GM21367 (cell line): Measurements from ENCODE around the gene THOC6.

Experiments
- ATAC-seq: cut with Tn5 transposase; IDR thresholded peaks from one replicate; pipeline ENCODE4 v1.9.1; 2021; ENCODE audit not compliant: unreplicated experiment

Gene THOC6

DNA sequence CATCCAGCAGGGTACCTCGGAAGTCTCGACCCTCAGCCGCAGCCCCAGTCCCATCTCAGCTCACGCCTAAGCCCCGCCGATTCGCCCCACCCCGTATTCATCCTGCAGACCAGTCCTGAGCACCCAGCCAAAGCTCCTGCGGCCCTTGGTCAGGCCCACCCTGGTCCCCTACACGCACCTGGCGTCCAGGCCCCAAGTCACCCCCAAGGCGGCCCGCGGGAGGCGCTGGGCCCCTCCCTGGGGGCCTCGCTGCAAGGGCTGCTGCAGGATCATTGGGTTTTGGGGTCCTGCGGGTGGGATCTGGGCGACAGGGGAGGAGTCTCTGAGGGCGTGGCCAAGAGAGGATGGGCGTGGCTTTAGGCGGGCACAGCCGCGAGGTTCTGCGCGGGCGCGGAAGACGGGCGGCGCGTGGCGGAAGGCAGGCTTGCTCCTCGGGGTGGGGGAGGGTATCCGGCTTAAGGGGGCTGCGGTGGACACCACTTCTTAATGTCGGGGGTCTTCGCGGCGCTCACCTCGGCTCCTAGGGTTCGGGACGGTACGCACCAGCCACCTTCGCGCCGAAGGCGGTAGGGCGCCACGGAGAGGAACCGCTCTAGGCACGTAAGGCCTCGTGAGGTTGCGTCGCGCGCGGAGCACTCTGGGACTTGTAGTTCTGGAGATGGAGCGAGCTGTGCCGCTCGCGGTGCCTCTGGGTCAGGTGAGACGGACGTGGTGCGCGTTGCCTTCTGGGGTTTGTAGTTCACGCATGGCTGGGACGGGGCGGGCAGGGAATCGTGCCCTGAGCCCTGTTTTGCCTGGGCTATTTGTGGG, at the start of gene THOC6, which contains the start of gene HCFC1R1:
THOC6 (plus strand) TSS at position 367 of the 810 bp plus-strand sequence; CDS start at position 659, 292 bp downstream.
HCFC1R1 (minus strand) TSS at position 274 of the 810 bp plus-strand sequence; CDS start at position 273, 1 bp downstream.
- peak; percentile 61 for ATAC-seq

DNA sequence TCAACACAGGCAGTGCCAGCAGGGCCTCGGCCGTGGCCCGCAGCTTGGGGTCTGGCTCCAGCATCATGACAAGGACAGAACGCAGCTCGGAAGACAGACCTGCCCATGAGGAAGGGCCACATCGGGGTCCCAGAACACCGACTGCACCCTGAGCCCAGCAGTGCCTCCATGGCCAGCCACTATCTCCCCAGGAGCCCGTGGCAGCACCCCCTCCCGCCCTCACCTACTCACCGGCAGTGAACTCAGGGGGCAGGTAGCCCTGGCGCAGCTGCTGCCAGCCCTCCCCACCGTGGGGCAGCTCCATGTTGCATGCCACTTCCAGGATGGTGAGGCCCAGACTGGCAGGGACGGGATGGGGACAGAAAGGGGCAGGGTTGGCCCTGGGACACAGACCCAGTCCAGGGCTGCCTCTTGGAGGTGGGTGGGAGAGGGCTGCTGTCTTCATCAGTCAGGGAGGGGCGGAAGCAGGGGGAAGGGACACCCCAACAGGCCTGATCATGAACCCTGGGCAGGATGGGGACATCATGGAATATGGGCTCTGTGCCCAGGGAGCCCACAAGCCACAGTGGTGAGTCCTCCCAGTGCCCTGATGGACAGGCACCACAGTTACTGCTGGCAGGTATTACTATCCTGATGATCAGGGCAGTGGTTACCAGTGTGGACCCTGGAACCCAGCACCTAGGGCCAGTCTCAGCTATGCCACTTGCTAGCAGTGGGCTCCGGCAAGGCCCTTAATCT, 49.3 kb upstream of the THOC6 start:
- ATAC-seq = no peak

DNA sequence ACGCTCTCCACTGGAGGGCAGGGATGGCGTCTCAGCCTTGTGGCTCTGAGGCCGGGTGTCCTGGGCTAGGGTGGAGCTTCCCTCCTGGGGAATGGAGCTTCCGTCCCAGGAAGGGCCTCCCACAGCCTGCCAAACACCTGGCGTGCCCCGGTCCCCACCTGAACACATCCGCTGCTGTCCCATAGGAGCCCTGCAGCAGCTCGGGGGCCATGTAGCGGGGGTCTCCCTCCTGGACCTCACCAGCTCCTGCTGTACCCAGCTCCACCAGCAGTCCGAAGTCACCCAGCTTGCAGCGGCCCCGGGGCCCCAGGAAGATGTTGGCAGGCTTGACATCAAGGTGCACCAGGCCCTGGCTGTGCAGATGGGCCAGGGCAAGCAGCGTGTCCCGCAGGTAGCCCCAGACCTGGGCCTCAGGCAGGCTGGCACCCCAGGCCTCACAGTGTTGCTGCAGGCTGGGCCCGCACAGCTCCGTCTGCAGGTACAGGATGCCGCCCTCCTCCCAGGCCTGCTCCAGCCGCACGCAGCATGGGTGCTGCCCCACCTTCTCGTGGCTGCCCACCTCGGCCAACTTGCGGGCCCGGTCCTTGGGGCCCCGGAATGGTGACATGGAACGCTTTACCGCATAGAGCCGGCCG, 48.6 kb upstream of the THOC6 start:
- ATAC-seq = no peak

DNA sequence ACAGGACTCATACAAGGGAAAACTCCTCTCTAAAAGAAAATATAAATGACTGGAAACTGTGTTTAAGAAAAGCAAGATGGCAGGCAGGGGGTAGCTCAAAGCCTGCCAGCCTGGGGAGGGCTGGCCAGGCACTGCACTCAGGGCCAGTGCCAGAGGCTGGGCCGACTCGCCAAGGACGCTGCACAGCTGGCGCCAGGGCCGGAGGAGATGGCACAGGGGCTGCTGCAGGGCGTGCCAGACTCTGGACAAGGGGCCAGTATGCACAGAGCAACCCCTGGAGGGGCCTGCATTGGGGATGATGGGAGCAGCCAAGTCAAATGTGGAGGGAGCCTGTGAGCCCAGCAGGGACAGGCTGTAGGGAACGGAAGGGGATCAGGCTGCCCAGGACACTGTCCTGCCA, 47.6 kb upstream of the THOC6 start:
- ATAC-seq = no peak

DNA sequence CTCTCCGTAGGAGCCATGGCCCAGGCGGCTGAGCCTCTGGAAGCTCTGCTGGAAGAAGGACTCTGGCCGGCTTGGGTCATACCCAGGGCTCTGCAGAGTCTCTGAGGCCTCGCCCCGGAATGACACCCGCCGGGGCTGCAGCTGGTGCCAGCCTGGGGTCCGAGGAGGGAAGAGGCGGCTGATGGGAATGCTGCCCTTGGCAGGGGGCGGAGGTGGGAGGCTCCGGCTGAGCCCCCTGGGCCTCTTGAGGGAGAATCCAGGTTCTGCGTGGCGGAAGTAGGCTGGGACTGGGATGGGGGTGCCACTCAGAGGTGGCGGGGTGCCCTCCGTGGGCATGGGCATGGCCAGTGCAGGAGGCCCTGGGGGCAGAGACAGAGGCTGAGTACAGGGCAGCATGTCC, 47.2 kb upstream of the THOC6 start:
- no peak for ATAC-seq

DNA sequence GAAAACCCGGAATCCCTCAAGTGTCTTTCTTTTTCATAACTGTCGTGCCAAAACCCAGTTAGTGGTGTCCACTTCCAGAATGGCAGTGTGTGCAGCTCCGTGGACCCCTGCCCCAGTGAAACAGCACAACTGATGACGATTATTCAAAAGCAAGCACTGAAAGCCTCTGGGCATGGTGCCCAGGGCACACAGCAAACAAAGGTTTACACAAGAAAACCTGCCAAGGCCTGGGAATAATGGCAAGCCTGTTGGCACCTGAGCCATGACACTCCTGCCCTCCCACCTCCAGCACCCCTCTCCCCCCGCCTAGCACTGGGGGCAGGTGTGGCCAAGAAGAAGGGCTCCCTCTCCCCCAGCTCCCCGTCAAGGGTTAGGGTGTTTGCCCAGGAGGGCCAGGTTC, 46.4 kb upstream of the THOC6 start:
- no peak for ATAC-seq

DNA sequence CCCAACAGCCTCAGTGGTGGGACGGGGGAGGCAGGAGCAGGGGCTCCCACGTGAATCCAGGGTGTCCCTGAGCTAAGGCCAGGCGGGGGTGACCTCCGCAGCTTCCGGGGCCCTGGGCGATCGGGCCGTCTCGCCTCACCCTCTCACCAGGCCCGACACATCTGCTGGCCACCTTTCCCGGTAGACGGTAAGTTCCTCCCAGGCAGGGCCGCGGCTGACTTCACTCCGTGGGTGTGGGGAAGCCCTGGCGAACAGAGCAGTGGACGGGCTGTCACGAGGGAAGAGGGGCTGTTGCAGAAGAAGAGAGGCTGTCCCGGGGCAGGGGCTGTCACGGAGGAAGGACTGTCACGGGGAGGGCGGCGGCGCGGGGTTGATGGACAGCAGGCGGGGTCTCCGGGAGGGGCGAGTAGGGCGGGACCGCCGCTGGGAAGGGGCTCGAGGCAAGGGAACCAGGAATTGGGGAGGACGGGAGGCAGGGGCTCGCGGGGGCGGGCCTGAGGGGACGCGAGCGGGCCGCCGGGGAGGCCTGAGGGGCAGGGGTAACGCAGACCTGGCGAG, 44.1 kb upstream of the THOC6 start:
- no peak for ATAC-seq

DNA sequence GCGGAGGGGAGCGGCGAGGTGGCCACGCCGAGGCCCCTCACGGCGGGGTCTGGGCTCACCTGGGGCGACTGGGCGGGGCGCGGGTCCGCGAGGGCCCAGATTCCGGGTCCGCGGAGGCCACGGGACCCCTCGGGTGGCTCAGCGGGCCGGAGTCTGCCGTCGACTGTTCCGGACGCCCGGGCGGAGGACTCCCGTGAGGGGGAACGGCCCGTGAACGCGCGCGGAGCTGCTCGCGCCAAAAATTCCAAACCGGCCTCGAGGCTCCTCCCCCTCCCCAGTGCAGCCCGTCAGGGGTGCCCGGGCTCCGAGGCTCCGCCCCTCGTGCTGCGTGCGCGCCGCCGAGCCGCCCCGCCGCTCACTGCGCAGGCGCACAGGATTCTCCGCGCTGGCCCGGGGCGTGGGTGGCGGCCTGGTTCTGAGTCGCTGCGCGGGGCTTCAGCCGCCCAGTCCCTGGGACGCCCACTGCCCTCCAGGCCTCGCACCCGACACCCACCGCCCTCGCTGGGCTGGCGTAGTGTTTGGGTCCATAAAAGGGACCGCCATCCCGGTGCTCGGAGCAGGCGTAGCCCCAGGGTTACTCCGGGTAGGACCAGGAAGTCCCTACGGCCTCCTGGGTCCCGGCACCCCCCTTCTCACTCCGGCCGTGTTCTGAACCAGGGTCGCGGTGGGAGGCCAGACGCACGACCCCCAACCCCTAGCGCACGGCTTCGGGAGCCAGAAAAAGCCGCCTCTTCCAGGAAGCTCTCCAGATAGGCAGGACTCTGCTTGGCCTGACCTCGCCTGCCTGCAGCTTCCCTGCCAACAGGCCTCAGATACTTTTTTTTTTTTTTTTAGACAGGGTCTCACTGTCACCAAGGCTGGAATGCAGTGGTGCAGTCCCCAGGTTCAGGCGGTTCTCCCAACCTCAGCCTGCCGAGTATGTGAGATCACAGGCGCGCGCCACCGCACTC, 43.3 kb upstream of the THOC6 start, which contains the start of gene PKMYT1:
PKMYT1 (minus strand) TSS at position 220 of the 950 bp plus-strand sequence. CDS start 789 bp downstream, outside the sequence.
- ATAC-seq = peak; percentile 57

DNA sequence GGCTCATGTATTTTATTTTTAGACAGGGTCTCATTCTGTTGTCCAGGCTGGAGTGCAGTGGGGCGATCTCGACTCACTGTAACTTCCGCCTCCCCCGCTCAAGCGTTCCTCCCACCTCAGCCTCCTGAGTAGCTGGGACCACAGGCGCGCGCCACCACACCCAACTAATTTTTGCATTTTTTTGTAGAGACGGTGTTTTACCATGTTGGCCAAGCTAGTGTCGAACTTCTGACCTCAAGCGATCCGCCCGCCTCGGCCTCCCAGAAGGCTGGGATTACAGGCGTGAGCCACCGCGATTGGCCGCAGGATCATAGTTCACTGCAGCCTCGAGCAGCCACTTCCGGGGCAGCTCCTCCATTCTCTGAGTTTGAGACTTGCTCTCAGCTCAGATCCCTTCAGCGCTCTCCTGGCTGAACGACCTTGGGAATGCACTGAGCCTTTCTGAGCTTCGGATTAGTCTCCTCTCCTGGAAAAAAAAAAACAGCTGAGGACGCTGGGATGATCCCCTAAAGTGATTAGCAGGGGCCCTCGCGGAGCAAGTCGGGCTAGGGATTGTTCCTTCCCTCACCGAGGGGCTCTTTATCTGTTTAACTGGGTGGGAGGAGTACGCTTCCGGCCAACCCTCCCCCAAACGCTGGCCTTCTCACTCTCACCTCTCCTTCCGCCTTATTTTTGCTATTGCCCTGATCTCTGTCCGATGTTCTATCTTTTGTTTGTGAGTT, 42.5 kb upstream of the THOC6 start:
- ATAC-seq = no peak

DNA sequence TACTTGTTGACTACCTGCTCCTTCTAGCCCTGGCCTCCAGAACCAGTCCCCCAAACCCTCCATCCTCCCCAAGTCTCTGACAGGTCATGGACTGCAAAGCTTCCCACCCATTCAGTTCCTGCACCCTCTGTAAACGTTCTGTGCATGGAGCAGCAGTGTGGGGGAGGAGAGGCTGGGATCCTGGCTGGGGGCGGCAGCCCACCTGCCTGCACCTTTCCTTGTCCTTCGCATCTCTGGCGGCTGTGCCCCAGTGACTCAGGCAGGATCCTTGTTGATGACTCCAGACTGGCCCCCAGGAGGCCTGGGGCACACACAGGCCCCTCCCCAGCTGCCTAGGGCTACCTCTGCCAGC, 42.0 kb upstream of the THOC6 start:
- ATAC-seq = no peak

DNA sequence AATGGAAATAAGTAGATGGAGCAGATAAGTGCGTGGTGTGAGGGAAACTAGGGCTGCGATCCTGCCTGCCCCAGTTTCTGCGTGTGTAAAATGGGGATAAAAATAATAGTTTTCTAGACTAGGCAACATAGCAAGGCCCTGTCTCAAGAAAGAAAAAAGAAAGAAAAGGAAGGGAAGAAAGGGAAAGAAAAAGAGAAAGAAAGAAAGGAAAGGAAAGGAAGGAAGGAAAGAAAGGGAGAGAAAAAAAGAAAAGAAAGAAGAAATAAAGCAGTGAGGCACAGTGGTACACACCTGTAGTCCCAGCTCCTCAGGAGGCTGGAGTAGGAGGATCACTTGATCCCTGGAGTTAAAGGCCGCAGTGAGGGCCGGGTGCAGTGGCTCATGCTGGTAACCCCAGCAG, 41.4 kb upstream of the THOC6 start:
- no peak for ATAC-seq

DNA sequence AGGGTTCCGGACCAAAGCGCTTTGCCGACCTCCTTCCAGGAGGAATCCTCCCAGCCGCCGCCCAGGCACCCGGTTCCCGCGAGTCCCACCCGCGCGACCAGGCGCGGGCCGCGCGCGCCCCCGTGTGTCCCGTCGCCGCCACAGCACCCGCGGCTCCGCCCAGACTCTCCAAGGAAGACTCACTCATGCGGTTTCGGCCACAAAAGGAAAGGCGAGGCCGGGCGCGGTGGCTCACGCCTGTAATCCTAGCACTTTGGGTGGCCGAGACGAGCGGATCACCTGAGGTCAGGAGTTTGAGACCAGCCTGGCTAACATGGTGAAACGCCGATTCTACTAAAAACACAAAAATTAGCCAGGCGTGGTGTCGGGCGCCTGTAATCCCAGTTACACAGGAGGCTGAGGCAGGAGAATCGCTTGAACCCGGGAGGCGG, 40.1 kb upstream of the THOC6 start:
- ATAC-seq = no peak

DNA sequence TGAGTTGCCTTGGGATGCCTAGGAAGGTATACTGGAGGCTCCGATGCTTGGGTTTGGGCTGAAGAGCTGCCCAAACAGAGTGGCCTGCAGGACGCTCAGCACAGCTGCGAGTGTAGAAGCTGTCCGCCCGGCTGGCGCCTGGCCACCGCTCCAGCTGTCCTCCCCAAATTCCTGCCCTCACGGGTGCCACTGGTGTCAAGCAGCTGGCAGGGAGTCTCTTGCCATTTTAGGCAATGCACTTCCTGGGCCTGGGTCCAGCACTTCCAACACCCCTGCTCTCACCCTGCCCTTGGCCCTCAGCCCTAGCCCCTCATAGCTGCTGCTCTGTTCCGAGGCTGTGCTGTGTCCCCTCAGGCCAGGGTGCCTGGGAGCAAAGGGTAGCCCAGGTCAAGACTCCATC, 38.4 kb upstream of the THOC6 start:
- no peak for ATAC-seq

DNA sequence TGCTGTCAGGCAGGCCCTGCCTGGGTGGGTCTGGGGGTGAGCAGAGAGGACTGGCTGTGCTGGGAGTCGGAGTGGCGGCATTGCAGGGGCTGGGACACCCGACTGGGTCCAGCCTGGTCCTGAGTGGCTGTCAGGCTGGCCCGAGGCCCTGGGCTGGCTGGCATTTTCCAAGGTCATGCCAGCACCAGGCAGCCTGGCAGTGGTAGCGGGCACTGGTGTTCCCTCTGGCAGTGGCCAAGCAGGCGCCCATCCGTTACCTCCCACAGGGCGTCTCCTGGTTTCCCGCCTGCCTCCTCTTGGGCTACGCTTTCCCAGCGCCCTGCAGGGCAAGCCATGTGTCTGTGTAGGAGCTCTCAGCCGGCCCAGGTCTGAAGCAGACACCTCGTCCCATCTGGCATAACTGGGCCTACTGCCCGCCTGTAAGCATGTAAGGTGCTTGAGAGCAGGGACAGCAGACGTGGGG, 37.9 kb upstream of the THOC6 start:
- ATAC-seq = no peak

DNA sequence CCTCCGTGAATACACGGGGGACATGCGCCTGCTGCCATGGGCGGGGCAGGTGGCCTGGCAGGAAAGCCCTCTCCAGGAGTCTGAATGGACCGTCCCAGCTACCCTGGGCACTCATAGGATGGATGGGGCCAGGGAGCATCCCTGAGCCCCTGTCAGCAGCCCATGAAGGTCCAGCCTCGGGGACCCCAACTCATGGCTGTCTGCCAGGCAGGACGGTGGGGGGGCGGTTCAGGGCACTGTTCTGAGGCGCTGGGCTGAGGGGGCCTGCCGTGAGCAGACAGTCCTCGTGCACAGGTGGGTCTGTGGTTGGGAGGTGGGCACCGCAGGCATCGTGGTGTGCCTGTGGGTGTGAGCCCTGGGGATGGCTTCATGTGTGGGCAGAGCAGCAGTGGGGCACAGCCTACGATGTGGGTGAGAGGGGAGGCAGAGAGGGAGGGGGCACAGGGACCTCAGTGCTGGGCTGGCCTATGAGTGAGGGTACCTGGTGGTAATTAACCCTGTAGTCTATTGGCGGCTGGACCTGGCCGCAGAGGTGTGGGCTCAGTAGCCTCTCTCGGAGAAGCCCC, 37.1 kb upstream of the THOC6 start:
- ATAC-seq = no peak

DNA sequence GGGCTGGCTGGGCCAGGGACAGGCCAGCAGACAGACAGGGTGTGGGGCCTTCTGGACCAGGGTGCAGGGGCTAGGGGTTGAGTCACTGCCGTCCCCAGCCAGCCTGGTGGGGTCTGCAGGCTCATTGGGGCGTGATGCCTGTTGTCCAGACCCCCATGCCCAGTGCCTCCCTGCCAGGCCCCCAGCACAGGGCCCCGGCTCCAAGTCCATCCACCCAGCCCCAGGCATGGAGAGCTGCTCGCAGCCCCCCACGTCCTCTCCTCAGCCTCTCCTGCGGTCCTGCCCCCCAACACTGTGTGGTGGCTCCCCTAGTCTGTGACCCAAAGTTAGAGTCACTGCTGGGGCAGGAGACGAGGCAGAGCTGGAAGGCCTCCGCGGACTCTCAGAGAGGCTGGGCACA, 36.5 kb upstream of the THOC6 start:
- no peak for ATAC-seq

DNA sequence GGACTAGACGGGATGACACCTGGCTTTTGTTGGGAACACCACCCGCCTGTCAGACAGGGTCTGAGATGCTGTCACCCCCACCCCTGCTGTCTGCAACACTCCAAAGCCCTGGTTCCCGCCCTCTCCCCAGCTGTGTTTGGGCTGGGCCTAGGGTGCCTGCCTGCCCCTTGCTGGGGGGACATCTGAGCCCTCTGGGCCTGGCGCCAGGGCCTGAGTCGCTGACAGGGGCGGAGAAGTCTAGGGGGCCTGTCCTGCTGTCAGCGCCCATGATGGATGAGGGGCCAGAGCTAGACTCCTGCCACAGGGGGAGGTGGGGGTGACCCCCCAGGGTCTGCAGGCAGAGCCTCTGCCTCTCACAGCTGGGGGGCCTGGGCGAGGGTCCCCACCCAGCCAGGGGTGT, 36.0 kb upstream of the THOC6 start:
- no peak for ATAC-seq

DNA sequence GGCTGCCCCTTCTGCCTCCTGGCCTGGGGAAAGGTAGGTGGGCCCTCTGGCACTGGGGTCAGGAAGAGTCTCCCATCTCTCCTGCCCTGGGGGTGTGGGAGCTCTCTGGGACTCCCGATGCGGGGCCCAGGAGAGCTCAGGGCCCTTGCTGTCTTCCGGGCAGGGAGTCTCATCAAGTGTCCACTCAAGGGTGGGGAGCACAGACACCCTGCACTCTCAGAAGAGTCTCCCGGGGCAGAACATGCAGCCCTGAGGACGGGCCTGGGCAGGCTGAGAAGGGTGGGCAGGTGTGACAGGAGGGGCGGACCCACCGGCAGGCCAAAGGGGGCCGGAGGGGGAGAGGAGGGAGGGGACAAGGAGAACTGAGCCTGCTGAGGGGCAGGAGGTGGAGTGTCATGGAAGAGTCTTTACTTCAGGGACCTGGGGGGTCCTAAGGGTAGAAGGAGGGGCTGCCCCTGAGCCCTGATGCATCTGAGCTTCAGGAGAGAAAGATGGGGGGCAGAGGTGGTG, 35.2 kb upstream of the THOC6 start:
- no peak for ATAC-seq

DNA sequence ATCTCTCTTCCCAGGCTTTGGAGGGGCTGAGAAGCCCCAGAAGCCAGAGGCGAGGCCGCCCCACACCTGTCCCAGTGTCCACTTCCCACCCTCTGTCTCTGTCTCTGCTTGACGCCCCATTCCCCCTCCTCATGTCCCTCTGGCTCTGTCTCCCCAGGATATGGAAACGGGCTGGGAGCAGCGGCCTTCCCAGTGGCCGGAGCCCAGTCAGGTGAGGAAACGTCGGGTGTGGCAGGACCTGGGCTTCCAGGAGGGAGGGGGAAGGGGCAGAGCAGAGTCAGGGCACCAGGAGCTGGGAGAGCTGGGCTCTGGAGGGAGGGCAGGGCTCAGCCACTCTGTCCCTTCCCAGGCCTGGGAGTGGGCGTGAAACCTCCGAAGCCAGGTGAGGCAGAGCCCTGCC, 32.9 kb upstream of the THOC6 start:
- ATAC-seq = no peak
